HG03460 (cell line): Measurements from ENCODE around the gene PLGRKT.
"Not testable (repeated sequence)": the region's sequence is repeated elsewhere in the genome, so short reads cannot be mapped to it uniquely, and the experiment has no call there.

Source experiments
- ATAC-seq: cut with Tn5 transposase; IDR thresholded peaks from one replicate; pipeline ENCODE4 v1.9.1; 2021; ENCODE audit not compliant: unreplicated experiment

The PLGRKT gene

DNA sequence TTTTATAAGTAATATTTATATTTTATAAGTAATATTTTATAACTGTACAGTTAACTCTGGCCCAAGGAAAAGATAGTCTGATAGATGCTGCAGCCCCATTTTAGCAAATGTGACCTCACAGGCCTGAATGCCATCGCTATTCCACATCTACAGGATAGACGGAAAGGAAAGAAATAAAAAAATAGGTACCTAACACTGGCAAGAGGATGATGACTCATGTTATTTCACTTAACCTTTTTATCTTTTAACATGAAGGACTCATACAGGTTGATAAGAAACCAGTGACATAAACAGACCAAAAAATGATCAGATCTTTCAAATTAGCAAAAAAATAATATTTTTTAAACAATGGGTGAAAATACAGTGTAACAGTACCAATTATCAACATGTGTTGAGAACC is 15.3 kb upstream of the PLGRKT start:
- ATAC-seq = no peak

GRCh38 chr9:5452286-5452609 is 14.5 kb upstream of the PLGRKT start:
- ATAC-seq = no peak

DNA sequence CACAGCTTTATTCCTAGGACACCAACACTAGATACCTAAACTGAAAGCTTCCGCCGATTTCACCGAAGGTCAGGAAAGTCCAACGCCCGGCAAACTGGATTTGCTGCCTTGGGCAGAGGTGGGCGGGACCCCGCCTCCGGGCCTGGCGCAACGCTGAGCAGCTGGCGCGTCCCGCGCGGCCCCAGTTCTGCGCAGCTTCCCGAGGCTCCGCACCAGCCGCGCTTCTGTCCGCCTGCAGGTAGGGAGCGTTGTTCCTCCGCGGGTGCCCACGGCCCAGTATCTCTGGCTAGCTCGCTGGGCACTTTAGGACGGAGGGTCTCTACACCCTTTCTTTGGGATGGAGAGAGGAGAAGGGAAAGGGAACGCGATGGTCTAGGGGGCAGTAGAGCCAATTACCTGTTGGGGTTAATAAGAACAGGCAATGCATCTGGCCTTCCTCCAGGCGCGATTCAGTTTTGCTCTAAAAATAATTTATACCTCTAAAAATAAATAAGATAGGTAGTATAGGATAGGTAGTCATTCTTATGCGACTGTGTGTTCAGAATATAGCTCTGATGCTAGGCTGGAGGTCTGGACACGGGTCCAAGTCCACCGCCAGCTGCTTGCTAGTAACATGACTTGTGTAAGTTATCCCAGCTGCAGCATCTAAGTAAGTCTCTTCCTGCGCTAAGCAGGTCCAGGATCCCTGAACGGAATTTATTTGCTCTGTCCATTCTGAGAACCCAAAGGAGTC is 12.8 kb upstream of the PLGRKT start, which contains the start of gene CD274:
TSS of gene CD274 (plus strand) at position 184 of the 733 bp plus-strand sequence. CDS start 5,572 bp downstream, outside the sequence.
- ATAC-seq = peak; percentile 68

- ATAC-seq = no peak
Observed at GRCh38 chr9:5449521-5450358, 12.0 kb upstream of the PLGRKT start.

- ATAC-seq = no peak
Observed at GRCh38 chr9:5448461-5449435, 11.0 kb upstream of the PLGRKT start.

GRCh38 chr9:5448016-5448415 is 10.3 kb upstream of the PLGRKT start:
- ATAC-seq = no peak

DNA sequence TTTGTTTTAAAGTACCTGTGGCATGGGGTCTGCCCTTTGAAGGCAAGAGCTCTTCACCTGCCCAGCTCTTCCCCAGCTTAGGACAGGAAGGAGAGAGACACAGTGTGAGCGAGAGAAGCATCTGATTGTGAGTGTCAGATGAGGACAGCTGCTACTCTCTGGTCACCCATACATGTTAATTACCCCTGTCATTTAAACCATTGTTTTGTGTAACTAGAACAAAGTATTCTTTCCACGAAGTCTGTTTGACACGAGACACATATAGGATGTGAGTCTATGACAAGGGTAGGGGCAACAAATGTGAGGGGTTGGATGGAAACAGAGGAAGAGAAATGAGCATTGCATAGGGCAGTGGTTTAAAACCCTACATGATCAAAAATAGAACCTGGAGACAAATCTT is 9.6 kb upstream of the PLGRKT start:
- no peak for ATAC-seq

GRCh38 chr9:5446451-5447236 is 8.9 kb upstream of the PLGRKT start:
- no peak for ATAC-seq

GRCh38 chr9:5445886-5446285 is 8.2 kb upstream of the PLGRKT start:
- ATAC-seq = no peak

GRCh38 chr9:5445096-5445495 is 7.4 kb upstream of the PLGRKT start:
- ATAC-seq = not testable (repeated sequence)

GRCh38 chr9:5443850-5444249 is 6.1 kb upstream of the PLGRKT start:
- no peak for ATAC-seq

GRCh38 chr9:5442400-5443011 is 4.8 kb upstream of the PLGRKT start:
- ATAC-seq = no peak

GRCh38 chr9:5441043-5441442 is 3.3 kb upstream of the PLGRKT start:
- ATAC-seq = no peak

- ATAC-seq = no peak
Observed at GRCh38 chr9:5440426-5440825, 2.7 kb upstream of the PLGRKT start.

- ATAC-seq = peak; percentile 54
Observed at GRCh38 chr9:5438301-5439162, 807 bp upstream of the PLGRKT start.

GRCh38 chr9:5436441-5436840 is 1.3 kb downstream of the PLGRKT start:
- ATAC-seq = no peak

GRCh38 chr9:5435912-5436311 is 1.8 kb downstream of the PLGRKT start:
- no peak for ATAC-seq

DNA sequence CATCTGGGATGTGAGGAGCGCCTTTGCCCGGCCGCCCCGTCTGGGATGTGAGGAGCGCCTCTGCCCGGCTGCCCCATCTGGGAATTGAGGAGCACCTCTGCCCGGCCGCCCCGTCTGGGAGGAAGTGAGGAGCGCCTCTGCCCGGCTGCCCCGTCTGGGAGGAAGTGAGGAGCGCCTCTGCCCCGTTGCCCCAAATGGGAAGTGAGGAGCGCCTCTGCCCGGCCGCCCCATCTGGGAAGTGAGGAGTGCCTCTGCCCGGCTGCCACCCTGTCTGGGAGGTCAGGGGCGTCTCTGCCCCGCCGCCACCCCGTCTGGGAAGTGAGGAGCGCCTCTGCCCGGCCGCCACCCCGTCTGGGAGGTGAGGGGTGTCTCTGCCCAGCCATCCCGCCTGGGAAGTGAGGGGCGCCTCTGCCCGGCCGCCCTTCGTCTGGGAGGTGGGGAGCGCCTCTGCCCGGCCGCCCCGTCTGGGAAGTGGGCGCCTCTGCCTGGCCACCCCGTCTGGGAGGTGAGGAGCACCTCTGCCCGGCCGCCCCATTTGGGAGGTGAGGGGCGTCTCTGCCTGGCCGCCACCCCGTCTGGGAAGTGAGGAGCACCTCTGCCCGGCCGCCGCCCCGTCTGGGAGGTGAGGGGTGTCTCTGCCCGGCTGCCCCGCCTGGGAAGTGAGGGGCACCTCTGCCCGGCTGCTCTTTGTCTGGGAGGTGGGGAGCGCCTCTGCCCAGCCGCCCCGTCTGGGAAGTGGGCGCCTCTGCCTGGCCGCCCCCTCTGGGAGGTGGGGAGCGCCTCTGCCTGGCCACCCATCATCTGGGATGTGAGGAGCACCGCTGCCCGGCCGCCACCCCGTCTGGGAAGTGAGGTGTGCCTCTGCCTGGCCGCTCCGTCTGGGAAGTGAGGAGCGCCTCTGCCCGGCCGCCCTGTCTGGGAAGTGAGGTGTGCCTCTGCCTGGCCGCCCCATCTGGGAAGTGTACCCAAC is 3.6 kb downstream of the PLGRKT start:
- not testable (repeated sequence) for ATAC-seq
